K562 (cell line): ENCODE measurements around the gene MAGI2. TPM values are rescaled to one million over a fixed set of nuclear protein-coding genes. Genes with fewer than 3 reads are reported as not detected.

Experiments
- ATAC-seq: fragments of 200-7000 bp; cut with Tn5 transposase; 3 replicates; pipeline ENCODE4 v1.9.1; 2020; ENCODE audit warnings: moderate library complexity
- BruUV-seq: library from RNA; stranded (reverse); fragments of 400-500 nt; replicated peaks from 2 replicates; lab custom pipeline; 2021; lab: Mats Ljungman, UMichigan
- CTCF ChIA-PET: fragments of 300-600 bp; formaldehyde crosslinking; extraction: SDS; loops from one replicate; lab custom pipeline; 2021; ENCODE audit warnings: low intra/inter-chr PET ratio; lab: Yijun Ruan, JAX
- POLR2A ChIA-PET: fragments of 300-600, 350-650 bp; sonication (Branson Sonifier 250); formaldehyde crosslinking; extraction: SDS; loops from one replicate; lab custom pipeline; 2021; ENCODE audit warnings: antibody characterized with exemption, inconsistent platforms; lab: Yijun Ruan, JAX
- DNase-seq, 4 experiments: peaks; one replicate each; pipeline versions ENCODE4 v3.0.0 to v3.0.0-alpha.2; 2011 to 2018; ENCODE audit warnings: low spot score in 3 of 4, mixed read lengths in 3 of 4; ENCODE audit errors: extremely low read depth in 1 of 4
- FAIRE-seq: peaks from 2 replicates; lab custom pipeline; 2011; peaks lifted over from hg19 to GRCh38; lab: Jason Lieb, UNC
- H2AFZ ChIP-seq: 2 replicates; pipeline ENCODE4 v1.6.0; 2011; ENCODE audit warnings: low read depth, low read length, control low read depth, inconsistent platforms
- H3K27ac ChIP-seq: fragments of 200-600 bp; 3 replicates; pipeline ENCODE4 v1.8.0; 2011; ENCODE audit warnings: low read depth, mild to moderate bottlenecking, control low read depth, inconsistent platforms, low read length, moderate library complexity, mixed read lengths; ENCODE audit errors: extremely low read depth
- H3K27me3 ChIP-seq, 2 experiments: fragments of 300-600 bp in 1 of 2; 2 replicates in 1 of 2; 3 replicates in 1 of 2; pipeline versions ENCODE4 v1.6.0 to v1.8.0; 2011; ENCODE audit warnings: inconsistent platforms in 2 of 2, low read length in 2 of 2, mild to moderate bottlenecking in 1 of 2, mixed read lengths in 1 of 2, moderate library complexity in 1 of 2; ENCODE audit not compliant: control insufficient read depth in 2 of 2, insufficient read depth in 2 of 2
- H3K36me3 ChIP-seq: fragments of 300-600 bp; 3 replicates; pipeline ENCODE4 v1.8.0; 2011; ENCODE audit warnings: mild to moderate bottlenecking, low read length, inconsistent platforms; ENCODE audit not compliant: control insufficient read depth, insufficient read depth
- H3K4me1 ChIP-seq, 2 experiments: fragments of 200-600 bp in 1 of 2; replicated peaks in 1 of 2; 2 replicates in 1 of 2; 3 replicates in 1 of 2; pipeline versions ENCODE4 v1.5.1 to v1.8.0; 2011; ENCODE audit warnings: inconsistent platforms in 2 of 2, low read length in 2 of 2, mild to moderate bottlenecking in 1 of 2, mixed read lengths in 1 of 2, moderate library complexity in 1 of 2; ENCODE audit not compliant: control insufficient read depth in 2 of 2, insufficient read depth in 2 of 2
- H3K4me2 ChIP-seq: 2 replicates; pipeline ENCODE4 v1.6.1; 2011; ENCODE audit warnings: low read length, control low read depth, inconsistent platforms, mixed read lengths; ENCODE audit not compliant: insufficient read depth
- H3K4me3 ChIP-seq: fragments of 200-600 bp; sonication (generic), shearing (Covaris generic); 2 replicates; pipeline ENCODE4 v1.5.1; 2016; ENCODE audit warnings: control low read depth, inconsistent platforms
- H3K79me2 ChIP-seq: fragments of 200-600 bp; 3 replicates; pipeline ENCODE4 v1.8.0; 2011; ENCODE audit warnings: low read length, inconsistent platforms; ENCODE audit not compliant: control insufficient read depth, insufficient read depth
- H3K9ac ChIP-seq, 2 experiments: 2 replicates each; pipeline versions ENCODE4 v1.6.0 to v1.6.1; 2011; ENCODE audit warnings: low read depth in 2 of 2, low read length in 2 of 2, control low read depth in 1 of 2, inconsistent platforms in 1 of 2, mild to moderate bottlenecking in 1 of 2, mixed read lengths in 1 of 2; ENCODE audit not compliant: insufficient read depth in 1 of 2
- H3K9me1 ChIP-seq: one replicate; pipeline ENCODE4 v1.6.0; 2011; ENCODE audit warnings: inconsistent platforms, mild to moderate bottlenecking, low read length, moderate library complexity; ENCODE audit not compliant: control insufficient read depth, insufficient read depth
- H3K9me3 ChIP-seq: replicated peaks from 2 replicates; pipeline ENCODE4 v1.5.1; 2011; ENCODE audit warnings: low read depth, low read length, inconsistent platforms; ENCODE audit not compliant: control insufficient read depth, insufficient read depth
- H4K20me1 ChIP-seq: replicated peaks from 2 replicates; pipeline ENCODE4 v1.6.1; 2011; ENCODE audit warnings: low read length, inconsistent platforms, mixed read lengths; ENCODE audit not compliant: control insufficient read depth, insufficient read depth
- ARID3A ChIP-seq: IDR thresholded peaks from 2 replicates; pipeline ENCODE4 v1.6.1; 2012; ENCODE audit warnings: low read depth, low read length, improper control_type of control experiment, borderline replicate concordance
- CHD1 ChIP-seq: fragments of 200-600 bp; sonication (generic); IDR thresholded peaks from one replicate; pipeline ENCODE4 v1.6.1; 2012; ENCODE audit warnings: mild to moderate bottlenecking, moderate library complexity, low read length, inconsistent platforms
- FOXP1 ChIP-seq: sonication (generic); formaldehyde crosslinking; IDR thresholded peaks from 2 replicates; pipeline ENCODE4 v1.8.0; 2022; ENCODE audit warnings: mild to moderate bottlenecking, missing genetic modification reagents
- KDM1A ChIP-seq, 2 experiments: fragments of 450-650 bp; IDR thresholded peaks; 2 replicates each; pipeline ENCODE4 v1.6.1; 2016; ENCODE audit warnings: mild to moderate bottlenecking in 2 of 2
- MAFF ChIP-seq: IDR thresholded peaks from 2 replicates; pipeline ENCODE4 v1.6.1; 2012; ENCODE audit warnings: low read length, improper control_type of control experiment
- MAFK ChIP-seq: IDR thresholded peaks from 2 replicates; pipeline ENCODE4 v1.6.1; 2011; ENCODE audit warnings: low read length, improper control_type of control experiment
- MXI1 ChIP-seq: IDR thresholded peaks from 2 replicates; pipeline ENCODE4 v1.6.1; 2011; ENCODE audit warnings: low read depth, mild to moderate bottlenecking, improper control_type of control experiment, low read length
- SRSF7 ChIP-seq: fragments of 200-400 bp; formaldehyde crosslinking; optimal IDR thresholded peaks from 2 replicates; pipeline ENCODE3; 2017; ENCODE audit warnings: mild to moderate bottlenecking, low read depth, low read length
- STAT6 ChIP-seq: sonication (generic); formaldehyde crosslinking; IDR thresholded peaks from 2 replicates; pipeline ENCODE4 v1.8.1; 2023; ENCODE audit warnings: mild to moderate bottlenecking, missing genetic modification reagents
- ZNF785 ChIP-seq: fragments of 250-450 bp; sonication (Bioruptor Pico); IDR thresholded peaks from 2 replicates; pipeline ENCODE4 v1.4.0; 2020; ENCODE audit warnings: mild to moderate bottlenecking
- WGBS: fragments of 100-300 bp; shearing (Covaris generic); methylation state at CpG from one replicate; pipeline ENCODE4 v1.1.6; 2016; ENCODE audit warnings: low coverage, mixed read lengths; ENCODE audit not compliant: insufficient coverage; ENCODE audit errors: missing lambda C conversion rate; 5-methylcytosine and 5-hydroxymethylcytosine counted together
- in situ Hi-C: fragments of 300-500 bp; cut with MboI; formaldehyde crosslinking; loops from 4 replicates; pipeline ENCODE4 v1.15.0; 2018; ENCODE audit warnings: inconsistent platforms, mixed read lengths
- intact Hi-C: fragments of 100-400 bp; cut with micrococcal nuclease; formaldehyde crosslinking; loops from 2 replicates; pipeline ENCODE4 v1.14.2; 2022
- polyA plus RNA-seq, 8 experiments: library from polyadenylated mRNA; depleted of rRNA in 4 of 8; stranded (reverse) in 5 of 8; unstranded in 3 of 8; fragments of >200 nt; fragmentation: Nextera tagmentation in 2 of 8; fragmentation: Illumina TruSeq in 1 of 8; extraction: Ambion mirVana in 2 of 8; extraction: Trizol in 1 of 8; gene quantifications; 2 replicates each; pipeline versions ENCODE4 v1.2.1 to v1.2.3, GENCODE V29; 2011 to 2014; ENCODE audit warnings: inconsistent platforms in 1 of 8, missing spikeins in 1 of 8
- total RNA-seq, 7 experiments: library from RNA; depleted of rRNA in 6 of 7; stranded (reverse); fragments of >200 nt in 6 of 7; fragmentation: Illumina TruSeq in 2 of 7; extraction: Trizol in 2 of 7; gene quantifications; 2 replicates each; pipeline versions ENCODE4 v1.2.1 to v1.2.3, GENCODE V29; 2011 to 2021; ENCODE audit warnings: low replicate concordance in 1 of 7
- TF ChIP-seq, protein P1 (sequence below): fragments of 250-450 bp; sonication (Bioruptor Pico); IDR thresholded peaks from 2 replicates; pipeline ENCODE4 v1.5.0; 2021
- TF ChIP-seq, protein P2 (sequence below): fragments of 250-450 bp; sonication (Bioruptor Pico); IDR thresholded peaks from 2 replicates; pipeline ENCODE4 v1.8.0; 2021; ENCODE audit warnings: moderate library complexity, mild to moderate bottlenecking, inconsistent platforms
- TF ChIP-seq, protein P3 (sequence below): fragments of 450-650 bp; formaldehyde crosslinking; IDR thresholded peaks from 2 replicates; pipeline ENCODE4 v1.4.0; 2020; ENCODE audit warnings: mild to moderate bottlenecking, moderate library complexity

Gene MAGI2
- total and polyA plus RNA-seq, 9 of the 15 experiments (the other 6 are each of a cell fraction or from before 2014, with no cell fraction given), result 0.27 to 1.4 (median 0.70) TPM

- no peak overlapping the region for H3K27ac ChIP-seq
- TF ChIP-seq KDM1A (IDR thresholded peaks at IDR 0.05) (no peak), ZNF785 (CRISPR knock-in tag) (no peak), STAT6 (CRISPR knock-in tag) (no peak), SRSF7 (no peak), ARID3A (no peak), MAFK (no peak), CHD1 (no peak), MXI1 (no peak), FOXP1 (CRISPR knock-in tag) (no peak), MAFF (no peak)
- TF ChIP-seq, protein P1, sequence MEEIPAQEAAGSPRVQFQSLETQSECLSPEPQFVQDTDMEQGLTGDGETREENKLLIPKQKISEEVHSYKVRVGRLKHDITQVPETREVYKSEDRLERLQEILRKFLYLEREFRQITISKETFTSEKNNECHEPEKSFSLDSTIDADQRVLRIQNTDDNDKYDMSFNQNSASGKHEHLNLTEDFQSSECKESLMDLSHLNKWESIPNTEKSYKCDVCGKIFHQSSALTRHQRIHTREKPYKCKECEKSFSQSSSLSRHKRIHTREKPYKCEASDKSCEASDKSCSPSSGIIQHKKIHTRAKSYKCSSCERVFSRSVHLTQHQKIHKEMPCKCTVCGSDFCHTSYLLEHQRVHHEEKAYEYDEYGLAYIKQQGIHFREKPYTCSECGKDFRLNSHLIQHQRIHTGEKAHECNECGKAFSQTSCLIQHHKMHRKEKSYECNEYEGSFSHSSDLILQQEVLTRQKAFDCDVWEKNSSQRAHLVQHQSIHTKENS, result no peak
- TF ChIP-seq, protein P2, sequence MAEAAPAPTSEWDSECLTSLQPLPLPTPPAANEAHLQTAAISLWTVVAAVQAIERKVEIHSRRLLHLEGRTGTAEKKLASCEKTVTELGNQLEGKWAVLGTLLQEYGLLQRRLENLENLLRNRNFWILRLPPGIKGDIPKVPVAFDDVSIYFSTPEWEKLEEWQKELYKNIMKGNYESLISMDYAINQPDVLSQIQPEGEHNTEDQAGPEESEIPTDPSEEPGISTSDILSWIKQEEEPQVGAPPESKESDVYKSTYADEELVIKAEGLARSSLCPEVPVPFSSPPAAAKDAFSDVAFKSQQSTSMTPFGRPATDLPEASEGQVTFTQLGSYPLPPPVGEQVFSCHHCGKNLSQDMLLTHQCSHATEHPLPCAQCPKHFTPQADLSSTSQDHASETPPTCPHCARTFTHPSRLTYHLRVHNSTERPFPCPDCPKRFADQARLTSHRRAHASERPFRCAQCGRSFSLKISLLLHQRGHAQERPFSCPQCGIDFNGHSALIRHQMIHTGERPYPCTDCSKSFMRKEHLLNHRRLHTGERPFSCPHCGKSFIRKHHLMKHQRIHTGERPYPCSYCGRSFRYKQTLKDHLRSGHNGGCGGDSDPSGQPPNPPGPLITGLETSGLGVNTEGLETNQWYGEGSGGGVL (CRISPR knock-in tag), result no peak
- TF ChIP-seq, protein P3, sequence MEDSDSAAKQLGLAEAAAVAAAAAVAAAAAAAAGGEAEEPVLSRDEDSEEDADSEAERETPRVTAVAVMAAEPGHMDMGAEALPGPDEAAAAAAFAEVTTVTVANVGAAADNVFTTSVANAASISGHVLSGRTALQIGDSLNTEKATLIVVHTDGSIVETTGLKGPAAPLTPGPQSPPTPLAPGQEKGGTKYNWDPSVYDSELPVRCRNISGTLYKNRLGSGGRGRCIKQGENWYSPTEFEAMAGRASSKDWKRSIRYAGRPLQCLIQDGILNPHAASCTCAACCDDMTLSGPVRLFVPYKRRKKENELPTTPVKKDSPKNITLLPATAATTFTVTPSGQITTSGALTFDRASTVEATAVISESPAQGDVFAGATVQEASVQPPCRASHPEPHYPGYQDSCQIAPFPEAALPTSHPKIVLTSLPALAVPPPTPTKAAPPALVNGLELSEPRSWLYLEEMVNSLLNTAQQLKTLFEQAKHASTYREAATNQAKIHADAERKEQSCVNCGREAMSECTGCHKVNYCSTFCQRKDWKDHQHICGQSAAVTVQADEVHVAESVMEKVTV (CRISPR knock-in tag), result no peak
- no peak overlapping the region for H3K4me3 ChIP-seq
- no peak overlapping the region for H3K9ac ChIP-seq
- no peak overlapping the region for H3K4me2 ChIP-seq
- no peaks in the 10 kb centered on the region for H3K36me3 ChIP-seq
- FAIRE-seq (no peak), DNase-seq (no peak), ATAC-seq (0 out of 3 replicates have a peak, but pooled peaks have one; percentile 39)
- no TSS peak for BruUV-seq
- ChIA-PET CTCF (no interaction called here), POLR2A (interaction anchor here (1.1 kb wide), 1 partner anchor 50 kb away, joined by 3 read pairs; no protein-coding TSS in a partner anchor)
- no peaks in the 10 kb centered on the region for H3K79me2 ChIP-seq
- H3K4me1 ChIP-seq, result no peaks in the 10 kb centered on the region
- no peaks in the 10 kb centered on the region for H3K9me3 ChIP-seq
- 3% methylated on average over 3 of the region's 3 CpGs for WGBS
- H3K27me3 ChIP-seq, result no peaks in the 10 kb centered on the region
- no peaks in the 10 kb centered on the region for H4K20me1 ChIP-seq
- intact Hi-C loops, result no loop called here
- no peak overlapping the region for H2AFZ ChIP-seq
- H3K9me1 ChIP-seq, result no peaks in the 10 kb centered on the region
- in situ Hi-C loops, result no loop called here
Measured at GRCh38 chr7:78345979-78346378, 1107.5 kb downstream of the MAGI2 start.
